NAMALWA (cell line): ENCODE measurements around the gene ANAPC4.

ENCODE experiments used
- DNase-seq: peaks from one replicate; pipeline ENCODE4 v3.0.0-alpha.2; 2015; ENCODE audit warnings: low spot score

The ANAPC4 gene

GRCh38 chr4:25433966-25434827 lies 57.1 kb downstream of the ANAPC4 start:
- no peak for DNase-seq

GRCh38 chr4:25437926-25438325 lies 60.9 kb downstream of the ANAPC4 start:
- DNase-seq, result no peak

DNA sequence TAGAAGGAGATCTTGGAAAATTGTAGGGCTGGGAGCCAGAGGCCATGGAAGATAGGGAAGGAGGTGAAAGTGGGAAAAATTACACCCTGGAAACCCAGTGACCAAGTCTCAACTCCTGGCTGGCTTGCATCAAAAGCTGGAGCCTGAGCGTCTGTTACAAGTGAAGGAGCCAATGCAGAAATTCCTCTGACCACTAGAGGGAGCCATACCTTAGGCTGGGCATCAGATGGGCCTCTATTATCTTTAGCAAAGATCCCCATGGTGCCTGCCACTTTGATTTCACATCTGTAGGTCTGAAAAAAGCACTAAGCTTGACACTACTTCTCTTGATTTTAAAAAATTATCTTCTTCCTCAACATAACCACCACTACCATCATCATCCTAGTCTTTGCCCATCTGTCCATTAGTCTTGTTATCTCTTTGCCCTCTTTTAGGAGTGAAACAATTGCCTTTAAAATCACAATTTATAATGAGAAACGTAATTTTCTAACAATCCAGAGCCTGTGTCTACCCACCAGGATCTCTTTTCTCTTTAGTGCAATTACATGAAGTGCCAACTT lies 62.9 kb downstream of the ANAPC4 start:
- DNase-seq, result peak; percentile 82

GRCh38 chr4:25440478-25441030 lies 63.5 kb downstream of the ANAPC4 start:
- no peak for DNase-seq

DNA sequence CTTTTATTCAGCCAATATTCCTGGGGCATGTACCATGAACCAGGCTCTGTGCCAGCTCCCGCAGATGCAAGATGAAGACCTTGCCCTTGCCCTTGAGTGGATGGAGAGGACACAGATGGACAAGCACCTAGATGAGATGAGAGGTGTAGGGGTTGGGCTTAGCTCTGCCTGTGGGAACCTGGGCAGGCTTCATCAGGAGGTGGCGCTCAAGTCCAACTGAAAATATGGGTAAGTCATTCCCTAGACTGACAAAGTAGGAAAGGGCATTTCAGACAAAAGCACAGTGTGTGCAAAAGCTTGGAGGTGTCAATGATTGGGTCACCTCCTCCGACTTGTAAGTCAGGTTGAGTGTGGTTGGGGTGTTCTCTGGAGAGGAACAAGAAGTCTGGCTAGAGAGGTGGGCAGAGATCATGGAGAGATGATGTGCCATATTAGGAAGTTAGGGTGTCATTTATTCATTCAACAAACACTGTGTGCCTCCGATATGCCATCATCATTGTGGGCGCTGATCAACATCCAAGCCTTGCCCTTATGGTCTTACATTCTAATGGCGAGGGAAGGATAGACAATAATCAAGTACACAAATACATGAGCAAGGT lies 64.6 kb downstream of the ANAPC4 start:
- DNase-seq, result peak; percentile 50

- DNase-seq, result no peak
Observed at GRCh38 chr4:25442863-25443307, 65.8 kb downstream of the ANAPC4 start.

DNA sequence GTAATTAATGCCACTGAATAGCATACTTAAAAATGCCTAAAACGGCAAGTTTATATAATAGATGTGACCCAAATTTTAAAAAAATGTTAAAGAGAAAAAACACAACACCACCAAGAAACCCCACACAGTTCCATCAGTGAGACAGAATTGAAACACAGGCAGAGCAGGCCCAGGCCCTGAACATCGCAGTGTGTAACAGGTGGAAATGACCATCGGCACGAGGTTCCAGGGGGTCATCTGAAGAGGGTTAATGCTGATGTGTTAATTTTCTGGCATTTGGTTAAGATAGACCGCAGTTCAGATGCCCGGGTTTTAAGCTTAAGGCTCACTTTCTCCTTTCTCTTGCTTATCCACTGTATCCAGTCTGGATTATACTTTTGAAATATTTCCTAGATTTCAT lies 66.8 kb downstream of the ANAPC4 start:
- no peak for DNase-seq

DNA sequence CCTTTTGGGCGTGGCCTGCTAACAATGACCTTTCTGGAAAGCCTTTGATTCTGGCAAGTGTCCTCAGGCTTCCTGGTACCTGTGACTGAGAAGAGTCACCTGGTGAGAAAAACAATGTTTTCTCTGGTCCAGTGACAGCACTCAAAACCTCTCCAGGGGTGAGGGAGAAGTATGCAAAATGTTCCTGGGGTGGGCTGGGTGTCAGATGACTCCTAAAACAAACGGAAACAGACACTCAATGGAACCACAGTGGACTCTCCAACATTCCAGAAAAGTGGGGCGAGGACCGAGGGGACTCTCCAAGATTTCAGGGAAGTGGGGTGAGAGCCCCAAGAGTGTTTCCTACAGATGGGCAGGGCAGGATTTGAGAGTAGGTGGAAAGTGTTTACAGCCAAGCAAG lies 69.5 kb downstream of the ANAPC4 start:
- DNase-seq, result no peak

- DNase-seq, result no peak
Observed at GRCh38 chr4:25448379-25449109, 71.5 kb downstream of the ANAPC4 start.

GRCh38 chr4:25449270-25449669 lies 72.2 kb downstream of the ANAPC4 start:
- DNase-seq, result no peak

- no peak for DNase-seq
Observed at GRCh38 chr4:25449688-25450087, 72.6 kb downstream of the ANAPC4 start.

DNA sequence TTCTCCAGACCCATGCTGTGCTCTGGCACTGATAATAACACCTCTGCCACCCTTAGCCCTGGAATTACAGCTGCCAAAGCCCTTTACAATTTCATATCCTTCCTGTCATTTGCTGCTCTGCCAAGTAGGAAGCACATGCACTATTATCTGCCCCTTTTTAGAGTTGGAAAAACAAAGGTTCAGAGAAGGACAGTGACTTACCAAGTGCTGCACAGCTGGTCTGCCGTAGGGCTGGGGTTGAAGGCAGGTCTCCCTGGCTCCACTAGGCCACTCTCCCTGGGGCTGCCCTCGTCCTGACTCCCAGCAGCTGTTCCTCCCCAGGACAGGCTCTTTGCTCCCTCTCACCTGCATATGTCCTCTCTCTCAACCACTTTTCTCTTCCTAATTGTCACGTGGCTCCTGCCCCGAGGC lies 73.4 kb downstream of the ANAPC4 start:
- no peak for DNase-seq

GRCh38 chr4:25451676-25452075 lies 74.6 kb downstream of the ANAPC4 start:
- DNase-seq, result no peak

GRCh38 chr4:25452081-25452480 lies 75.0 kb downstream of the ANAPC4 start:
- DNase-seq, result no peak

DNA sequence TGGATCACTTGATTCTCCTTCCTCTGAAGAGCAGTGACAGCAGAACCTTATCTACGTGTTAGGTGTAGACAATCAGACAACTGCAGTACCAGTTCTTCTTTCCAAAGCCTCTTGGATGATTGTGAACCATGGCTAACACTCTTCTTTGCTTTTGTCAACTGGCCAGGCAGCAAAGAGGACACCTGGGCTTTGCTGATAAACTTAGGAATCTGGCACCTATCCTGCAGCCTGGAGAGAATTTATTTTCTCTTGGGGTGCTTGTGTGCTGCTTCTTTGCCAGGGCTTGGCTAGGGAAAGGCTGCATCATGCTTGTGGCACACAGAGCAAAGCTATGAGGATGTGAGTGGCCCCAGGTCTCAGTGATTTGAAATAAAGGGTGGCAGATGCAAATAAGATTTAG lies 77.4 kb downstream of the ANAPC4 start:
- no peak for DNase-seq

DNA sequence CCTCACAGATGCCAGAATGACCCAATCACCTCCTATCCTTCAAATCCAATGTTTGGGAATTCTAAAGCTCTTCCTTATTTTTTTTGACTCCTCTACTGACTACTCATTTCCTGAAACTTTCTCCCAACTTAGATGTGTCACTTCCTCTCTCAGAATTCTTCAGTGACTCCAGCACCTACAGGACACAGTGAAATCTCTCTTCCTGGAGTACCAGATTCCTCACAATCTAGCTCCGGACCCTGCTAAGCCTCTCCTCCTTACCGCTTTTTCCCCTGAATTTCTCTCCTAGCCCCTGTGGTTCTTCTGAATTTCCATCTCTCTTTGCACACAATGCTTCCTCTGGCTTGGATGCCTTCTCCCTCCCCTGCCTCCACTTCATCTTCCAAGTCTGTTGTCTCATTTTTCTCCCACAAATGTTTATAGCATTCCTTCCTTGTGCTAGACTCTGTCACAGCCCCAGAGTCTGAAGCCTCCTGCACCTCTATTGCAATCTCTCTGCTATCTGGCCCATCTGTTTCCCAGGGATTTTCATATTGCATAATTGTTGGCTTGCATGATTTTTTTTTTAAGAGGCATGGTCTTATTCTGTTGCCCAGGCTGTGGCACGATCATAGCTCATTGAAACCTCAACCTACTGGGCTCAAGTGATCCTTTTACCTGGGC lies 80.1 kb downstream of the ANAPC4 start:
- DNase-seq, result no peak

GRCh38 chr4:25466966-25467697 lies 90.1 kb downstream of the ANAPC4 start:
- no peak for DNase-seq

DNA sequence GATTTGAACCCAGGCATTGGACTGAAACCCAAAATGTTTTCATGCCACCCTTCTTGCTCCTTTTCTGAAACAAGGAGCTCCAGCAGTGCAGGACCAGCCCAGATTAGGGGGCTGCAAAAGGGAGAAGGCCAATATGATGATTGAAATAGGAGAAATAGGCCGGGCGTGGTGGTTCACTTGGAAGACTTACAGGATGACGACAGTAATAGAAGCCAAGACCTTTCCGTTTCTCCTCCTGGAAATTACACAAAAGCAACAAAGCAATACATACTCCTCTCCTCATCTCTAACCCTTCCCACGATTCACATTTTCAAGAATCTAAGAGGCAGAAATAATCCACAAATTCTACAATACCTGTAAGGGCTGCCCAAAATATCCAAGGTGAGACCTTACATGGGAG lies 90.8 kb downstream of the ANAPC4 start:
- DNase-seq, result no peak
